Amniotic epithelial cell (primary cell): ENCODE data around the gene COL8A2.

ENCODE experiments used
- DNase-seq: peaks from one replicate; pipeline ENCODE4 v3.0.0-alpha.2; 2010; ENCODE audit warnings: low read depth

The COL8A2 gene

GRCh38 chr1:36053978-36054377 is 71.0 kb downstream of the COL8A2 start:
- no peak for DNase-seq

DNA sequence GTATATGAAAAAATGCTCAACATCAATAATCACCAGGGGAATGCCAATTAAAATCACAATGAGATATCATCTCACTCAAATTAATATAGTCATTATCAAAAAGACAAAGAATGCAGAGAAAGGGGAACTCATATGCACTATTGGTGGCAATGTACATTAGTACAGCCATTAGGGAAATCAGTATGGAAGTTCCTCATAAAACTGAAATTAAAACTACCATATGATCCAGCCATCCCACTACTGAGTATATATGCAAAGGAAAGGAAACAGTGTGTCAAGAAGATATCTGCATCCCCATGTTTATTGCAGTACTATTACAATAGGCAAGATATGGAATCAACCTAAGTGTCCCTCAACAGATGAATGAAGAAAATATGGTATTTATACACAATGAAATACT is 73.2 kb downstream of the COL8A2 start:
- no peak for DNase-seq
